Activated CD4-positive, alpha-beta T cell treated with anti-CD3 and anti-CD28 coated beads for 4 hours (primary cell): Measurements from ENCODE around the gene DNAJC11.

Experiments used
- DNase-seq, 2 donors: peaks; one replicate each; pipeline ENCODE4 v3.0.0-alpha.2; 2020

DNAJC11 gene

GRCh38 chr1:6599141-6599975, 102.3 kb downstream of the DNAJC11 start:
- DNase-seq: peak; percentile 68 to 73

GRCh38 chr1:6597777-6598131, 103.9 kb downstream of the DNAJC11 start:
- no peak for DNase-seq

- no peak for DNase-seq
Observed at GRCh38 chr1:6596886-6597776, 104.5 kb downstream of the DNAJC11 start.

- no peak for DNase-seq
Observed at GRCh38 chr1:6596351-6596750, 105.3 kb downstream of the DNAJC11 start.

- DNase-seq: no peak
Observed at GRCh38 chr1:6594977-6595740, 106.5 kb downstream of the DNAJC11 start.

GRCh38 chr1:6593810-6594209, 107.8 kb downstream of the DNAJC11 start:
- no peak for DNase-seq

- no peak for DNase-seq
Observed at GRCh38 chr1:6592865-6593593, 108.6 kb downstream of the DNAJC11 start.

- no peak for DNase-seq
Observed at GRCh38 chr1:6592441-6592840, 109.2 kb downstream of the DNAJC11 start.

- DNase-seq: no peak
Observed at GRCh38 chr1:6591644-6592043, 110.0 kb downstream of the DNAJC11 start.

- DNase-seq: no peak
Observed at GRCh38 chr1:6591222-6591621, 110.4 kb downstream of the DNAJC11 start.

GRCh38 chr1:6590046-6590445, 111.6 kb downstream of the DNAJC11 start:
- no peak for DNase-seq

GRCh38 chr1:6588893-6589520, 112.6 kb downstream of the DNAJC11 start:
- no peak for DNase-seq

GRCh38 chr1:6588128-6588892, 113.3 kb downstream of the DNAJC11 start:
- DNase-seq: no peak

- no peak for DNase-seq
Observed at GRCh38 chr1:6587261-6588005, 114.2 kb downstream of the DNAJC11 start.

GRCh38 chr1:6586404-6586816, 115.2 kb downstream of the DNAJC11 start:
- DNase-seq: no peak

- DNase-seq: no peak
Observed at GRCh38 chr1:6585841-6586240, 115.8 kb downstream of the DNAJC11 start.

GRCh38 chr1:6585081-6585722, 116.4 kb downstream of the DNAJC11 start:
- DNase-seq: no peak
